ENCODE measurements around the gene MRLN.

DNA sequence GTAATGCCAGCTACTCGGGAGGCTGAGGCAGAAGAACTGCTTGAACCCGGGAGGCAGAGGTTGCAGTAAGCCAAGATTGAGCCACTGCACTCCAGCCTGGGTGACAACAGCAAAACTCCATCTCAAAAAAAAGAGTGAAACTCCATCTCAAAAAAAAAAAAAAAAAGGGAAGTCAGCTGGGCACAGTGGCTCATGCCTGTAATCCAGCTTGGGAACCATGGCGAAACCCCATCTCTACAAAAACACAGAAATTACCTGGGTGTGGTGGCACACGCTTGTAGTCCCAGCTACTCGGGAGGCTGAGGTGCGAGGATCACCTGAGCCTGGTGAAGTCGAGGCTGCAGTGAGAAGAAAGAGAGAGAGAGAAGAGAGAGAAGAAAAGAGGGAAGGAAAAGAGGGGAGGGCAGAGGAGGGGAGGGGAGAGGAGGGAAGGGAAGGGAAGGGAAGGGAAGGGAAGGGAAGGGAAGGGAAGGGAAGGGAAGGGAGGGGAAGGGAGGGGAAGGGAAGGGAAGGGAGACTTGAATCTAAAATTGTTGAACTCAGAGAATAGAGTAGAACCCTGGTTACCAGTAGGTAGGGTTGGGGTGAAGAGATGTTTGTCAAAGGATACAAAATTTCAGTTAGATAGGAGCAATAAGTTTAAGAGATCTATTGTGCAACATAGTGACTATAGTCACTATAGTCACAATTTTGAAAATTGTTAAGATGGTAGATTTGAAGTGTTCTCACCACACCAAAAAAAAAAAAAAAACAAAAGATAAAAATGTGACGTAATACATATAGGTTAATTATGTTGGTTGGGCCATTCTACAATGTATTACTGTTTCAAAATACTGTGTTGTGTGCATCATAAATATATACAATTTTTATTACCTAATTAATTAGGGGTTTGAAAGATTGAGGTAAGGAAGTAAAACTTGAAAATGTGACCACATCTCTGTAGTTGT, 46.1 kb downstream of the MRLN start:
- TF ChIP-seq SMC3 (IDR thresholded peaks at IDR 0.05; ENCODE audit: borderline replicate concordance, low read length) (no peak), EZH2 (IDR thresholded peaks at IDR 0.05; ENCODE audit: borderline replicate concordance, control insufficient read depth, low read depth, low read length) (no peak), IRF4 (IDR thresholded peaks at IDR 0.05; ENCODE audit: low read depth, low read length) (no peak), POLR2A (IDR thresholded peaks at IDR 0.05; ENCODE audit: low read depth, low read length) (no peak), NFIC (IDR thresholded peaks at IDR 0.05; ENCODE audit: low read depth, low read length) (no peak), POLR2AphosphoS5 (IDR thresholded peaks at IDR 0.05; ENCODE audit: low read length) (no peak), BACH1 (IDR thresholded peaks at IDR 0.05; ENCODE audit: borderline replicate concordance) (no peak), EP300 (IDR thresholded peaks at IDR 0.05; ENCODE audit: borderline replicate concordance in 1 of 2, control insufficient read depth in 1 of 2, low read depth in 2 of 2, low read length in 2 of 2) (no peak), RB1 (IDR thresholded peaks at IDR 0.05; ENCODE audit: borderline replicate concordance) (no peak), CHD1 (IDR thresholded peaks at IDR 0.05; ENCODE audit: low read depth, low read length) (no peak)
- TF ChIP-seq, protein P1, sequence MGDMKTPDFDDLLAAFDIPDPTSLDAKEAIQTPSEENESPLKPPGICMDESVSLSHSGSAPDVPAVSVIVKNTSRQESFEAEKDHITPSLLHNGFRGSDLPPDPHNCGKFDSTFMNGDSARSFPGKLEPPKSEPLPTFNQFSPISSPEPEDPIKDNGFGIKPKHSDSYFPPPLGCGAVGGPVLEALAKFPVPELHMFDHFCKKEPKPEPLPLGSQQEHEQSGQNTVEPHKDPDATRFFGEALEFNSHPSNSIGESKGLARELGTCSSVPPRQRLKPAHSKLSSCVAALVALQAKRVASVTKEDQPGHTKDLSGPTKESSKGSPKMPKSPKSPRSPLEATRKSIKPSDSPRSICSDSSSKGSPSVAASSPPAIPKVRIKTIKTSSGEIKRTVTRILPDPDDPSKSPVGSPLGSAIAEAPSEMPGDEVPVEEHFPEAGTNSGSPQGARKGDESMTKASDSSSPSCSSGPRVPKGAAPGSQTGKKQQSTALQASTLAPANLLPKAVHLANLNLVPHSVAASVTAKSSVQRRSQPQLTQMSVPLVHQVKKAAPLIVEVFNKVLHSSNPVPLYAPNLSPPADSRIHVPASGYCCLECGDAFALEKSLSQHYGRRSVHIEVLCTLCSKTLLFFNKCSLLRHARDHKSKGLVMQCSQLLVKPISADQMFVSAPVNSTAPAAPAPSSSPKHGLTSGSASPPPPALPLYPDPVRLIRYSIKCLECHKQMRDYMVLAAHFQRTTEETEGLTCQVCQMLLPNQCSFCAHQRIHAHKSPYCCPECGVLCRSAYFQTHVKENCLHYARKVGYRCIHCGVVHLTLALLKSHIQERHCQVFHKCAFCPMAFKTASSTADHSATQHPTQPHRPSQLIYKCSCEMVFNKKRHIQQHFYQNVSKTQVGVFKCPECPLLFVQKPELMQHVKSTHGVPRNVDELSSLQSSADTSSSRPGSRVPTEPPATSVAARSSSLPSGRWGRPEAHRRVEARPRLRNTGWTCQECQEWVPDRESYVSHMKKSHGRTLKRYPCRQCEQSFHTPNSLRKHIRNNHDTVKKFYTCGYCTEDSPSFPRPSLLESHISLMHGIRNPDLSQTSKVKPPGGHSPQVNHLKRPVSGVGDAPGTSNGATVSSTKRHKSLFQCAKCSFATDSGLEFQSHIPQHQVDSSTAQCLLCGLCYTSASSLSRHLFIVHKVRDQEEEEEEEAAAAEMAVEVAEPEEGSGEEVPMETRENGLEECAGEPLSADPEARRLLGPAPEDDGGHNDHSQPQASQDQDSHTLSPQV (IDR thresholded peaks at IDR 0.05), result no peak
- TF ChIP-seq, protein P2, sequence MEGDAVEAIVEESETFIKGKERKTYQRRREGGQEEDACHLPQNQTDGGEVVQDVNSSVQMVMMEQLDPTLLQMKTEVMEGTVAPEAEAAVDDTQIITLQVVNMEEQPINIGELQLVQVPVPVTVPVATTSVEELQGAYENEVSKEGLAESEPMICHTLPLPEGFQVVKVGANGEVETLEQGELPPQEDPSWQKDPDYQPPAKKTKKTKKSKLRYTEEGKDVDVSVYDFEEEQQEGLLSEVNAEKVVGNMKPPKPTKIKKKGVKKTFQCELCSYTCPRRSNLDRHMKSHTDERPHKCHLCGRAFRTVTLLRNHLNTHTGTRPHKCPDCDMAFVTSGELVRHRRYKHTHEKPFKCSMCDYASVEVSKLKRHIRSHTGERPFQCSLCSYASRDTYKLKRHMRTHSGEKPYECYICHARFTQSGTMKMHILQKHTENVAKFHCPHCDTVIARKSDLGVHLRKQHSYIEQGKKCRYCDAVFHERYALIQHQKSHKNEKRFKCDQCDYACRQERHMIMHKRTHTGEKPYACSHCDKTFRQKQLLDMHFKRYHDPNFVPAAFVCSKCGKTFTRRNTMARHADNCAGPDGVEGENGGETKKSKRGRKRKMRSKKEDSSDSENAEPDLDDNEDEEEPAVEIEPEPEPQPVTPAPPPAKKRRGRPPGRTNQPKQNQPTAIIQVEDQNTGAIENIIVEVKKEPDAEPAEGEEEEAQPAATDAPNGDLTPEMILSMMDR (IDR thresholded peaks at IDR 0.05 in 2 of 3, conservative IDR thresholded peaks at IDR 0.05 in 1 of 3; ENCODE audit: control insufficient read depth in 2 of 3, extremely low read depth in 1 of 3, insufficient read depth in 1 of 3, low read depth in 3 of 3, low read length in 3 of 3), result no peak
- TF ChIP-seq, protein P3, sequence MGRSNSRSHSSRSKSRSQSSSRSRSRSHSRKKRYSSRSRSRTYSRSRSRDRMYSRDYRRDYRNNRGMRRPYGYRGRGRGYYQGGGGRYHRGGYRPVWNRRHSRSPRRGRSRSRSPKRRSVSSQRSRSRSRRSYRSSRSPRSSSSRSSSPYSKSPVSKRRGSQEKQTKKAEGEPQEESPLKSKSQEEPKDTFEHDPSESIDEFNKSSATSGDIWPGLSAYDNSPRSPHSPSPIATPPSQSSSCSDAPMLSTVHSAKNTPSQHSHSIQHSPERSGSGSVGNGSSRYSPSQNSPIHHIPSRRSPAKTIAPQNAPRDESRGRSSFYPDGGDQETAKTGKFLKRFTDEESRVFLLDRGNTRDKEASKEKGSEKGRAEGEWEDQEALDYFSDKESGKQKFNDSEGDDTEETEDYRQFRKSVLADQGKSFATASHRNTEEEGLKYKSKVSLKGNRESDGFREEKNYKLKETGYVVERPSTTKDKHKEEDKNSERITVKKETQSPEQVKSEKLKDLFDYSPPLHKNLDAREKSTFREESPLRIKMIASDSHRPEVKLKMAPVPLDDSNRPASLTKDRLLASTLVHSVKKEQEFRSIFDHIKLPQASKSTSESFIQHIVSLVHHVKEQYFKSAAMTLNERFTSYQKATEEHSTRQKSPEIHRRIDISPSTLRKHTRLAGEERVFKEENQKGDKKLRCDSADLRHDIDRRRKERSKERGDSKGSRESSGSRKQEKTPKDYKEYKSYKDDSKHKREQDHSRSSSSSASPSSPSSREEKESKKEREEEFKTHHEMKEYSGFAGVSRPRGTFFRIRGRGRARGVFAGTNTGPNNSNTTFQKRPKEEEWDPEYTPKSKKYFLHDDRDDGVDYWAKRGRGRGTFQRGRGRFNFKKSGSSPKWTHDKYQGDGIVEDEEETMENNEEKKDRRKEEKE (IDR thresholded peaks at IDR 0.05), result no peak
- TF ChIP-seq, protein P4, sequence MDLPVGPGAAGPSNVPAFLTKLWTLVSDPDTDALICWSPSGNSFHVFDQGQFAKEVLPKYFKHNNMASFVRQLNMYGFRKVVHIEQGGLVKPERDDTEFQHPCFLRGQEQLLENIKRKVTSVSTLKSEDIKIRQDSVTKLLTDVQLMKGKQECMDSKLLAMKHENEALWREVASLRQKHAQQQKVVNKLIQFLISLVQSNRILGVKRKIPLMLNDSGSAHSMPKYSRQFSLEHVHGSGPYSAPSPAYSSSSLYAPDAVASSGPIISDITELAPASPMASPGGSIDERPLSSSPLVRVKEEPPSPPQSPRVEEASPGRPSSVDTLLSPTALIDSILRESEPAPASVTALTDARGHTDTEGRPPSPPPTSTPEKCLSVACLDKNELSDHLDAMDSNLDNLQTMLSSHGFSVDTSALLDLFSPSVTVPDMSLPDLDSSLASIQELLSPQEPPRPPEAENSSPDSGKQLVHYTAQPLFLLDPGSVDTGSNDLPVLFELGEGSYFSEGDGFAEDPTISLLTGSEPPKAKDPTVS (IDR thresholded peaks at IDR 0.05; ENCODE audit: low read depth, low read length), result no peak

Measured in GM12878 (cell line).